Measurements from ENCODE around the gene VPS16. TPM values are rescaled to one million over a fixed set of nuclear protein-coding genes. Genes with fewer than 3 reads are reported as not detected.
A peak's percentile ranks its signal among the peaks of the same experiment; 100 is the strongest.
"Not testable (repeated sequence)": the region's sequence is repeated elsewhere in the genome, so short reads cannot be mapped to it uniquely, and the experiment has no call there.

The VPS16 gene
- total RNA-seq, 6 donors from 2014 or later, result 22.6 to 53.4 (median 38.2) TPM

- no peak for DNase-seq
- Histone ChIP-seq H3K4me3 (no peak overlapping the region), H3K36me3 (no peaks in the 10 kb centered on the region), H3K27me3 (peaks cover 0 to 40% (median 15%) of the 10 kb centered on the region in 4 donors), H3K4me1 (peaks cover 14 to 31% (median 18%) of the 10 kb centered on the region in 4 donors), H3K9me3 (no peaks in the 10 kb centered on the region), H3K27ac (no peak overlapping the region)
- TF ChIP-seq CTCF (IDR thresholded peaks at IDR 0.05), result no peak
- TF ChIP-seq EP300 (IDR thresholded peaks at IDR 0.05), result no peak
- no peak for TF ChIP-seq POLR2AphosphoS5 (IDR thresholded peaks at IDR 0.05)
- no peak for TF ChIP-seq POLR2A (IDR thresholded peaks at IDR 0.05)
- ATAC-seq (ENCODE audit: low FRiP score in 2 of 2), result no peak
- WGBS, 2 donors, result 40 to 65% methylated on average over 16 of the region's 16 CpGs
These were observed 36.3 kb upstream of the VPS16 start for GRCh38 chr20:2804041-2804828.

DNA sequence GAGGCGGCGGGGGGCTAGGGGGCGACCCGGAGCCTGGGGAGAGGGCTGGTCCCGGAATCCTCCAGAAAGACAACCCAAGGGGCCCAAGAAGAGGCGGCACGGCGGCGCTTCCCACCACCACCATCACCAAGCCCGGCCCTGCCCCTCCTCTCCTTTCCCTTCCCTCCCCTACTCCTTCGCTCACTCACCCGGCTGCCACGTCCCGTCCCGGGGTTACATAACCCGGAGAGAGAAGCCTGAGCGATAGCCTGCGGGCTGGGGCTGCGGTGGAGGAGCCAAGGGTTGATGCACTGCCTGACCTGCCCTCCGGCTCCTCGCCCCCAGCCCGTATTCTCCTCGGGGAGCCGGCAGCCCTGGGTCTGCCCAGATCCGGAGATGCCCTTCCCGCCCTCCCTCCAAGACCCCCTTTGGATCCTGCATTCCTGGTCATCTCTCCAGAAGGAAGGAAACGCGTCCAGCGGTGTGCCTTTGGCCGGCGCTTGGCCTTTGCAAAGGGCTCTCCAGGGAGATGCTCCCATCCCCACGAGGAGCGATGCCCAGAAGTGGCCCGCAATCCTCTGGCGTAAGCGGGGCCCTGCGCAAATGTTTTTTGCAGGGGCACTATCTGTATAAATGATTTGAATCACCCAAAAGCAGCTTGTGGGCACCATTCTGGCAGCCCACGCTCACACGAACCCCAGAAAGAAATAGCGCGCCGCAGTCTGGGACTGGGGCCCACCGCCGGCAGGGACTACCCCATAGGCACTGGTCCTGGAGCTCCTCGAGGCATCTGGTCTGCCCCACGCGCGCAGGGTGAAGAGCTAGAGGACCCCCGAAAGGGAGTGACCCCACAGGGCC lies 35.5 kb upstream of the VPS16 start:
- Histone ChIP-seq H3K4me3 (no peak overlapping the region), H3K4me1 (peaks cover 11 to 24% (median 12%) of the 10 kb centered on the region in 4 donors), H3K36me3 (no peaks in the 10 kb centered on the region), H3K27ac (no peak overlapping the region), H3K27me3 (peaks cover 0 to 34% (median 12%) of the 10 kb centered on the region in 4 donors), H3K9me3 (no peaks in the 10 kb centered on the region)
- DNase-seq, result peak in 1 of 2 donors; percentile 63
- WGBS, 2 donors, result 8 to 23% methylated on average over 15 to 36 of the region's 49 CpGs
- ATAC-seq (ENCODE audit: low FRiP score in 2 of 2), result peak in 1 of 2 donors; percentile 57
- no peak for TF ChIP-seq EP300 (IDR thresholded peaks at IDR 0.05)
- no peak for TF ChIP-seq POLR2A (IDR thresholded peaks at IDR 0.05)
- no peak for TF ChIP-seq POLR2AphosphoS5 (IDR thresholded peaks at IDR 0.05)
- no peak for TF ChIP-seq CTCF (IDR thresholded peaks at IDR 0.05)

DNA sequence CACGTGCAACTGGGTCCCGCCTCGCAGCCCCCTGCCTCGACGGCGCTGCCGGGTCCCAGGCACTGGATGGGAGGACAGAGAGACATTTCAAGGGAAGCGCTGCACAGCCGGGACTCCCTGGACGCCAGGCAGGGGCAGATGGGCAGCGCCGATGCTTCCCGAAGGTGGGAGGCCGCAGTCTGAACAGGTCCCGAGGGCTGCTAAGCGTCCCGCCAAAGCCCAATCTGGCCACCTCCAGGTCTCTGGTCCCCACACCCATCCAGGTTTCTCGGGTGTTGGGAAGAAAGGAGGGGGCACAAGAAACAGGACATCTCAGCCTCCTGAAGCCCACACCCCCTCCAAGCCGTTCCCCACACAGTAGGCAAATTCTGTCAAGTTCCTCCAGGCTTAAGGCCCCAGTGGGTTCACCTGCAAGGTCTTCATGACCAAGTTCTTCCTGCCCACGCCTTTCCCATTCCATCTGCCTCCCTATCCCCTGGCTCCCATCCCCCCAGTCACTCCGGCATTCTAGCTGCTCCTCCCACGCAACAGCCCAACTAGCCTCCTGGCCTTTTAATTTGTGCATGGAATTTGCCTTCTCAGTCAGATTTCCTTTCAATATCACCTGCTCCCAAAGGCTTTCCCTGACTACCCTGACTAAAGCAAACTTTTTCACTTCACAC lies 34.7 kb upstream of the VPS16 start:
- peaks cover 0 to 26% (median 9%) of the 10 kb centered on the region in 4 donors for H3K27me3 ChIP-seq
- H3K9me3 ChIP-seq, result no peaks in the 10 kb centered on the region

GRCh38 chr20:2806351-2806701 lies 34.2 kb upstream of the VPS16 start:
- no peak for TF ChIP-seq EP300 (IDR thresholded peaks at IDR 0.05)
- TF ChIP-seq POLR2AphosphoS5 (IDR thresholded peaks at IDR 0.05), result no peak
- Histone ChIP-seq H3K36me3 (no peaks in the 10 kb centered on the region), H3K27me3 (peaks cover 0 to 21% (median 7%) of the 10 kb centered on the region in 4 donors), H3K4me3 (no peak overlapping the region), H3K4me1 (peaks cover 0 to 11% (median 0%) of the 10 kb centered on the region in 4 donors), H3K9me3 (no peaks in the 10 kb centered on the region), H3K27ac (no peak overlapping the region)
- WGBS, 2 donors, result 59 to 61% methylated on average over 4 of the region's 4 CpGs
- ATAC-seq (ENCODE audit: low FRiP score in 2 of 2) (no peak), DNase-seq (no peak)

More for the DNA sequence above, 34.7 kb upstream of the VPS16 start:
- DNase-seq (peak in 1 of 2 donors; percentile 83), ATAC-seq (ENCODE audit: low FRiP score in 2 of 2) (peak in 1 of 2 donors; percentile 21)
- Histone ChIP-seq H3K4me1 (peaks cover 4 to 16% (median 4%) of the 10 kb centered on the region in 4 donors), H3K27ac (no peak overlapping the region), H3K36me3 (no peaks in the 10 kb centered on the region), H3K4me3 (no peak overlapping the region)
- 37 to 45% methylated on average over 3 to 15 of the region's 22 CpGs for WGBS, 2 donors
- TF ChIP-seq CTCF (IDR thresholded peaks at IDR 0.05), result no peak
- TF ChIP-seq POLR2AphosphoS5 (IDR thresholded peaks at IDR 0.05), result no peak
- TF ChIP-seq EP300 (IDR thresholded peaks at IDR 0.05), result no peak
- no peak for TF ChIP-seq POLR2A (IDR thresholded peaks at IDR 0.05)

- no peak for ATAC-seq (ENCODE audit: low FRiP score in 2 of 2)
- 77 to 84% methylated on average over 4 of the region's 4 CpGs for WGBS, 2 donors
- peaks cover 0 to 19% (median 7%) of the 10 kb centered on the region in 4 donors for H3K27me3 ChIP-seq
These were observed 33.5 kb upstream of the VPS16 start for GRCh38 chr20:2807019-2807418.

GRCh38 chr20:2807929-2808328 lies 32.6 kb upstream of the VPS16 start:
- H3K36me3 ChIP-seq; H3K27ac ChIP-seq; H3K9me3 ChIP-seq; ATAC-seq (ENCODE audit: low FRiP score in 2 of 2); DNase-seq; H3K4me3 ChIP-seq: not testable (repeated sequence)
- Histone ChIP-seq H3K4me1 (peaks cover 0 to 10% (median 0%) of the 10 kb centered on the region in 4 donors), H3K27me3 (peaks cover 0 to 19% (median 7%) of the 10 kb centered on the region in 4 donors)
- WGBS, 2 donors, result 82 to 93% methylated on average over 9 of the region's 9 CpGs

More at GRCh38 chr20:2807019-2807418, 33.5 kb upstream of the VPS16 start:
- H3K4me1 ChIP-seq, result peaks cover 0 to 10% (median 0%) of the 10 kb centered on the region in 4 donors
- DNase-seq, result peak in 1 of 2 donors; percentile 10
- no peaks in the 10 kb centered on the region for H3K36me3 ChIP-seq
- H3K9me3 ChIP-seq, result no peaks in the 10 kb centered on the region
- H3K27ac ChIP-seq, result no peak overlapping the region
- H3K4me3 ChIP-seq, result no peak overlapping the region
- no peak for TF ChIP-seq POLR2A (IDR thresholded peaks at IDR 0.05)
- no peak for TF ChIP-seq CTCF (IDR thresholded peaks at IDR 0.05)
- TF ChIP-seq POLR2AphosphoS5 (IDR thresholded peaks at IDR 0.05), result no peak
- no peak for TF ChIP-seq EP300 (IDR thresholded peaks at IDR 0.05)
